ENCODE data around the gene FAM114A2.

- TF ChIP-seq POLR2AphosphoS5 (IDR thresholded peaks at IDR 0.05) (no peak), CTCF (IDR thresholded peaks at IDR 0.05) (no peak), POLR2A (IDR thresholded peaks at IDR 0.05) (no peak)
These were observed 97.4 kb downstream of the FAM114A2 start for GRCh38 chr5:153941265-153941664.
